T-cell (primary cell): ENCODE measurements around the gene OR4C13. TPM values are rescaled to one million over a fixed set of nuclear protein-coding genes. Genes with fewer than 3 reads are reported as not detected.

Experiments
- total RNA-seq, 35 experiments: library from RNA in 6 of 35; stranded (reverse) in 6 of 35; fragments of 120-200 nt in 1 of 35; gene quantifications; one replicate each; pipeline versions ENCODE4 v1.2.1 to v1.2.4 and lab custom pipeline; 2013 to 2026

Gene OR4C13
- total RNA-seq, 5 donors from 2014 or later (not counting 1 experiment from before 2014, with no cell fraction given), result not detected

Other genes with a start within 250 kb of the OR4C13 start
- gene OR4C12, start 30.1 kb downstream of the OR4C13 start, total RNA-seq, result not detected
- not detected for gene OR4C45, start 80.5 kb downstream of the OR4C13 start, total RNA-seq